Measurements from ENCODE around the gene SKI. TPM values are rescaled to one million over a fixed set of nuclear protein-coding genes. Genes with fewer than 3 reads are reported as not detected.

The SKI gene
- total RNA-seq, 1 experiment from 2014 or later, result 53.7 TPM

DNA sequence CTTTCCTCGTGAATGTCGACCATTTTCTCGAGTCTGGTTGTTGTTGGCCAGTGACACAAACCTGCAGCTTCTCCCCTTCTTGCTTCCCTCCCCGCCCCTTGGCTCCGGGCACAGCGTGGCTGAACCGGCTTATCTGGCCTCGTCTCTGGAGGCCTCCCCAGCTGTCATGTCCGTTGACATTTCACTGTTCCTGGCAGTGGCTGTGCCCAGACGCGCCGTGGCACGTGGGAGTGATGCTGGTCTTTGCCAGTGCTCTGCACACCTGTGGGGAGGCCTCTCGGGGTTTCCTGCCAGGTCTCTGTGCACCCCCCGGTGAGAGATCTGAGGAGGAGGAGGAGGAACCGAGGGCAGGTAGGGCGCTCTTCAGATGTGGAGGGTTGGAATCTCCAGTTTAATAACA is 23.7 kb downstream of the SKI start:
- DNase-seq (ENCODE audit: unreplicated experiment), result no peak
- no TSS peak for BruUV-seq (replicated peaks)
- intact Hi-C loops (cut with micrococcal nuclease), result no loop called here
- Mint-ChIP-seq H3K27ac (ENCODE audit: low read depth, unreplicated experiment) (no peak overlapping the region), H3K4me1 (ENCODE audit: insufficient read depth, unreplicated experiment) (no peaks in the 10 kb centered on the region), H3K4me3 (ENCODE audit: unreplicated experiment) (no peak overlapping the region), H3K9me3 (ENCODE audit: unreplicated experiment) (no peaks in the 10 kb centered on the region), H3K36me3 (ENCODE audit: insufficient read depth, unreplicated experiment) (peaks cover 20% of the 10 kb centered on the region), H3K27me3 (ENCODE audit: insufficient read depth, unreplicated experiment) (no peaks in the 10 kb centered on the region)
- CTCF ChIA-PET, result no interaction called here
- POLR2A ChIA-PET, result interaction anchor here (0.6 to 1.0 kb wide), 2 partner anchors 16 to 21 kb away, joined by 3 read pairs; no protein-coding TSS in a partner anchor
- TF ChIP-seq, protein P1, sequence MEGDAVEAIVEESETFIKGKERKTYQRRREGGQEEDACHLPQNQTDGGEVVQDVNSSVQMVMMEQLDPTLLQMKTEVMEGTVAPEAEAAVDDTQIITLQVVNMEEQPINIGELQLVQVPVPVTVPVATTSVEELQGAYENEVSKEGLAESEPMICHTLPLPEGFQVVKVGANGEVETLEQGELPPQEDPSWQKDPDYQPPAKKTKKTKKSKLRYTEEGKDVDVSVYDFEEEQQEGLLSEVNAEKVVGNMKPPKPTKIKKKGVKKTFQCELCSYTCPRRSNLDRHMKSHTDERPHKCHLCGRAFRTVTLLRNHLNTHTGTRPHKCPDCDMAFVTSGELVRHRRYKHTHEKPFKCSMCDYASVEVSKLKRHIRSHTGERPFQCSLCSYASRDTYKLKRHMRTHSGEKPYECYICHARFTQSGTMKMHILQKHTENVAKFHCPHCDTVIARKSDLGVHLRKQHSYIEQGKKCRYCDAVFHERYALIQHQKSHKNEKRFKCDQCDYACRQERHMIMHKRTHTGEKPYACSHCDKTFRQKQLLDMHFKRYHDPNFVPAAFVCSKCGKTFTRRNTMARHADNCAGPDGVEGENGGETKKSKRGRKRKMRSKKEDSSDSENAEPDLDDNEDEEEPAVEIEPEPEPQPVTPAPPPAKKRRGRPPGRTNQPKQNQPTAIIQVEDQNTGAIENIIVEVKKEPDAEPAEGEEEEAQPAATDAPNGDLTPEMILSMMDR (IDR thresholded peaks at IDR 0.05; ENCODE audit: unreplicated experiment), result no peak

DNA sequence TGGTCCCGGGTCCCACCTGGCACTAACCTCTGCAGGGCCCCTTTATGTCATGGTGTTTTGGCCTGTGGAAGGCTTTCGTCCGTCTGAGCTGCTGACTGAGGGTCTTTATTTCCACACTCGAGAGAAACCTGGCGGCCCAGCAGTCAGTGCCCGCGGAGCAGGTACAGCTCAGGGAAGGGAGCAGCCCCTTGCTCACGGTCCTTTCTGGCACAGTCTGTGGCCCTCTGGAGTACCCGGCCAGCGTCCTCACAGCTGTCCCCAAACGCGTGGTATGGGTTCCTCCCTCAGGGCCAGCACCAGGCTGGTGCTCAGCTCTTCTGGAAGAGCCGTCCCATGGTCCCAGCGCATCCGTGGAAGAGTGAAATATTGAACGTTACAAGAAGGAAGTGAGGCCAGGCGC is 24.3 kb downstream of the SKI start:
- Mint-ChIP-seq H3K9me3 (ENCODE audit: unreplicated experiment) (no peaks in the 10 kb centered on the region), H3K27me3 (ENCODE audit: insufficient read depth, unreplicated experiment) (no peaks in the 10 kb centered on the region), H3K36me3 (ENCODE audit: insufficient read depth, unreplicated experiment) (peaks cover 20% of the 10 kb centered on the region), H3K27ac (ENCODE audit: low read depth, unreplicated experiment) (no peak overlapping the region), H3K4me1 (ENCODE audit: insufficient read depth, unreplicated experiment) (no peaks in the 10 kb centered on the region), H3K4me3 (ENCODE audit: unreplicated experiment) (no peak overlapping the region)
- ChIA-PET CTCF (interaction anchor here (0.7 kb wide), 1 partner anchor 1190 kb away, joined by 3 read pairs; no protein-coding TSS in a partner anchor), POLR2A (interaction anchor here (1.0 kb wide), 1 partner anchor 17 kb away, joined by 3 read pairs; no protein-coding TSS in a partner anchor)
- BruUV-seq (replicated peaks), result no TSS peak
- TF ChIP-seq, protein P1 (IDR thresholded peaks at IDR 0.05; ENCODE audit: unreplicated experiment), result no peak
- DNase-seq (ENCODE audit: unreplicated experiment), result no peak
- intact Hi-C loops (cut with micrococcal nuclease), result no loop called here

DNA sequence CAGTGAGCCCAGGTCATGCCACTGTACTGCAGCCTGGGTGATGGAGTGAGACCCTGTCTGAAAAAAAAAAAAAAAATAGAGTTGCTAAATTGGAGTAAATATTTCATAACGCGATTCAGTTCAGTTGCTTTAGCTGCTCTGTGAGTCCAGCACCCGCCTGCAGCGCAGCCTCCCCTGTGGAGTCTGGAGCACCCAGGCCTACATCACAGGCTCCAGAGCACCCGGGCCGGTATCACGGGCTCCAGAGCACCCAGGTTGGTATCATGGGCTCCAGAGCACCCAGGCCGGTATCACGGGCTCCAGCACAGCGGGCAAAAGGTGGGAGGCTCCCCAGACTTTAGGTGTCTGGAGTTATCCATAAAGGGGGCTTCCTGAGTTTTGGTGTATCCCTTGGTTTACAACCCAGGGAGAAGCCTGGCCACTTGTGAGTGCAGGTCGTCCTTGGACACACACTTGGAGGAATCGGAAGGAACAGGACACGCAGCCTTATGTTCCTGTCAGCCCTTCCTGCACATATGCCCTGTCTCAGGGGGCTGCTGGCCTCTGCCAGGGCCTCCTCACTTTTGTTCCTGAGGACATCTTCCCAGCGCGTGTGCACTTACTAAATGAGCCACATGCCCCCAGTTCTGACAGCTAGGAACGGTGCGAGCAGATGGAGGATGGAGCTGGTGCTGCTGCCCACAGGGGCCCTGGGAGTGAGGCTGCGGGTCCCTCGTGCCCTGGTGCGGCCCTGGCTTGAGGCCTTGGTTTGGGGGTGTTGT is 25.1 kb downstream of the SKI start:
- intact Hi-C loops (cut with micrococcal nuclease), result no loop called here
- ChIA-PET CTCF (interaction anchor here (0.6 to 0.7 kb wide), 2 partner anchors 127 to 1189 kb away, joined by 3 read pairs; no protein-coding TSS in a partner anchor), POLR2A (no interaction called here)
- no TSS peak for BruUV-seq (replicated peaks)
- DNase-seq (ENCODE audit: unreplicated experiment), result no peak
- TF ChIP-seq, protein P1 (IDR thresholded peaks at IDR 0.05; ENCODE audit: unreplicated experiment), result no peak
- Mint-ChIP-seq H3K4me1 (ENCODE audit: insufficient read depth, unreplicated experiment) (peaks cover 6% of the 10 kb centered on the region), H3K36me3 (ENCODE audit: insufficient read depth, unreplicated experiment) (peaks cover 16% of the 10 kb centered on the region), H3K27ac (ENCODE audit: low read depth, unreplicated experiment) (no peak overlapping the region), H3K27me3 (ENCODE audit: insufficient read depth, unreplicated experiment) (no peaks in the 10 kb centered on the region), H3K4me3 (ENCODE audit: unreplicated experiment) (no peak overlapping the region), H3K9me3 (ENCODE audit: unreplicated experiment) (no peaks in the 10 kb centered on the region)

DNA sequence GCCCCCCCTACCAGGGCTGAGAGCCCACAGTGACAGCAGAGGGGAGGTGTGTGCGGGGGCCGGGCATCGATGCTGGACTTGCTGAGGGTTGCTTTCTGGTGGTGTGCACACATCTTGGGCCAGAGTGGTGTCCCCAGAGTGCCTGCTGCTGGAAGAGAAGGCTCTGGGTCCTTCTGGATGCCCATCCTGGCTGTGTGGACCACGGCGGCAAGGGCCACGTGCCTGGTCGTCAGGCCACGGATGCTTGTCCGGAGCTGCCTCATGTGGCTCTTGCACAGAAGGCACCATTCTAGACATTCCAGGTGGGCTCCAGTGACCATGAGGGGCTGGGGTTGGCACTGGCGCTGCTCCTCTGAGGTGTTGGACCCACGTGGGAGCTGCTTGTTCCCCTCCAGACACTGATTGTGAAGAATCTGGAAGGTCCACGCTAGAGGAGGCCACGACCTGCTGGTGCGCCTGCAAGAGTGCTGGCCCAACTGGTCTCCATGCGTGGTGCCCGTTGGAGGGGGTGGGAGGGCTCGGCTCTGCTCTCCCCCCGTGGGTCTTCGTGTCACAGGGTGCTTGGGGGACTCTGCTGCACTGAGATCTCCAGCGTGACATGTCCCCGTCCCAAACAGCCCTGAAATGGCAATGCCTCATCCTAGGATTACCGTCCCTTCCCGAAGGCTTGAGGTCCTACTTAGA is 25.8 kb downstream of the SKI start:
- TF ChIP-seq, protein P1 (IDR thresholded peaks at IDR 0.05; ENCODE audit: unreplicated experiment), result no peak
- Mint-ChIP-seq H3K27ac (ENCODE audit: low read depth, unreplicated experiment) (no peak overlapping the region), H3K36me3 (ENCODE audit: insufficient read depth, unreplicated experiment) (peaks cover 16% of the 10 kb centered on the region), H3K4me3 (ENCODE audit: unreplicated experiment) (no peak overlapping the region), H3K27me3 (ENCODE audit: insufficient read depth, unreplicated experiment) (no peaks in the 10 kb centered on the region), H3K9me3 (ENCODE audit: unreplicated experiment) (no peaks in the 10 kb centered on the region), H3K4me1 (ENCODE audit: insufficient read depth, unreplicated experiment) (peaks cover 8% of the 10 kb centered on the region)
- BruUV-seq (replicated peaks), result no TSS peak
- POLR2A ChIA-PET, result interaction anchor here (0.6 kb wide), 1 partner anchor 19 kb away, joined by 3 read pairs; no protein-coding TSS in a partner anchor
- CTCF ChIA-PET, result no interaction called here
- no peak for DNase-seq (ENCODE audit: unreplicated experiment)
- intact Hi-C loops (cut with micrococcal nuclease), result no loop called here

Measured in MCF 10A (cell line).